IMR-90 (cell line): ENCODE results near the gene CYP11A1. TPM values are rescaled to one million over a fixed set of nuclear protein-coding genes. Genes with fewer than 3 reads are reported as not detected.
A peak's percentile ranks its signal among the peaks of the same experiment; 100 is the strongest.

Experiments
- ATAC-seq: fragments of 200-7000 bp; cut with Tn5 transposase; 2 replicates; pipeline ENCODE4 v1.9.1; 2020; ENCODE audit warnings: low read depth, mild to moderate bottlenecking, moderate library complexity
- BruUV-seq: library from RNA; stranded (reverse); fragments of 400-500 nt; replicated peaks from 2 replicates; lab custom pipeline; 2021; lab: Mats Ljungman, UMichigan
- CTCF ChIA-PET: fragments of 300-600 bp; formaldehyde crosslinking; extraction: SDS; loops from one replicate; lab custom pipeline; 2021; ENCODE audit warnings: antibody characterized with exemption; lab: Yijun Ruan, JAX
- POLR2A ChIA-PET: fragments of 300-600 bp; sonication (Branson Sonifier 250); formaldehyde crosslinking; loops from one replicate; lab custom pipeline; 2022; ENCODE audit warnings: antibody characterized with exemption; ENCODE audit not compliant: unreplicated experiment; lab: Charles Lee
- DNase-seq: peaks from one replicate; pipeline ENCODE4 v3.0.0; 2013
- H2AFZ ChIP-seq: replicated peaks from 2 replicates; pipeline ENCODE3; 2013; ENCODE audit warnings: low read length, mild to moderate bottlenecking; ENCODE audit not compliant: poor library complexity
- H2AK5ac ChIP-seq: 2 replicates; pipeline ENCODE4 v1.6.1; 2013; ENCODE audit warnings: low read depth, low read length, inconsistent platforms
- H2AK9ac ChIP-seq: replicated peaks from 2 replicates; pipeline ENCODE3; 2013; ENCODE audit warnings: mild to moderate bottlenecking, low read depth, low read length, moderate library complexity; ENCODE audit not compliant: poor library complexity
- H2BK120ac ChIP-seq: 2 replicates; pipeline ENCODE4 v1.6.1; 2013; ENCODE audit warnings: low read depth, low read length, inconsistent platforms
- H2BK15ac ChIP-seq: 3 replicates; pipeline ENCODE4 v1.6.1; 2013; ENCODE audit warnings: low read depth, low read length, inconsistent platforms
- H2BK20ac ChIP-seq: 2 replicates; pipeline ENCODE4 v1.6.1; 2013; ENCODE audit warnings: low read depth, mild to moderate bottlenecking, inconsistent platforms, low read length, moderate library complexity
- H2BK5ac ChIP-seq: 2 replicates; pipeline ENCODE4 v1.6.1; 2013; ENCODE audit warnings: mild to moderate bottlenecking, low read depth, low read length, inconsistent platforms; ENCODE audit not compliant: poor library complexity, severe bottlenecking
- H3K14ac ChIP-seq: replicated peaks from 2 replicates; pipeline ENCODE4 v1.6.1; 2013; ENCODE audit warnings: low read depth, low read length, inconsistent platforms
- H3K18ac ChIP-seq: 2 replicates; pipeline ENCODE4 v1.6.1; 2013; ENCODE audit warnings: low read depth, low read length, control low read depth
- H3K23ac ChIP-seq: 2 replicates; pipeline ENCODE4 v1.6.1; 2013; ENCODE audit warnings: low read depth, low read length, inconsistent platforms
- H3K27ac ChIP-seq: 2 replicates; pipeline ENCODE4 v1.5.1; 2013; ENCODE audit warnings: mild to moderate bottlenecking, control low read depth, low read length; ENCODE audit not compliant: insufficient read depth
- H3K27me3 ChIP-seq: 2 replicates; pipeline ENCODE4 v1.6.1; 2013; ENCODE audit warnings: low read length; ENCODE audit not compliant: control insufficient read depth, insufficient read depth
- H3K36me3 ChIP-seq: 2 replicates; pipeline ENCODE4 v1.6.1; 2013; ENCODE audit warnings: low read length, mixed read lengths; ENCODE audit not compliant: control insufficient read depth, insufficient read depth
- H3K4ac ChIP-seq: 2 replicates; pipeline ENCODE4 v1.6.1; 2013; ENCODE audit warnings: low read depth, low read length, inconsistent platforms
- H3K4me1 ChIP-seq: 2 replicates; pipeline ENCODE4 v1.6.1; 2013; ENCODE audit warnings: low read length, mixed read lengths; ENCODE audit not compliant: control insufficient read depth, insufficient read depth
- H3K4me2 ChIP-seq: 2 replicates; pipeline ENCODE4 v1.6.1; 2013; ENCODE audit warnings: low read depth, mild to moderate bottlenecking, control low read depth, low read length, moderate library complexity
- H3K4me3 ChIP-seq: 2 replicates; pipeline ENCODE4 v1.5.1; 2013; ENCODE audit warnings: low read depth, mild to moderate bottlenecking, control low read depth, low read length, moderate library complexity; ENCODE audit not compliant: insufficient read depth
- H3K56ac ChIP-seq: 2 replicates; pipeline ENCODE4 v1.6.1; 2013; ENCODE audit warnings: low read length, inconsistent platforms; ENCODE audit not compliant: insufficient read depth; ENCODE audit errors: extremely low read depth
- H3K79me1 ChIP-seq, 2 experiments: 2 replicates each; pipeline ENCODE4 v1.6.1; 2013; ENCODE audit warnings: low read length in 2 of 2, inconsistent platforms in 1 of 2, low read depth in 1 of 2
- H3K9ac ChIP-seq: 2 replicates; pipeline ENCODE4 v1.6.1; 2013; ENCODE audit warnings: low read depth, low read length, control low read depth
- H3K9me1 ChIP-seq: 2 replicates; pipeline ENCODE4 v1.6.1; 2013; ENCODE audit warnings: low read length, inconsistent platforms; ENCODE audit not compliant: insufficient read depth
- H3K9me3 ChIP-seq: 2 replicates; pipeline ENCODE4 v1.6.1; 2013; ENCODE audit warnings: low read length; ENCODE audit not compliant: control insufficient read depth, insufficient read depth
- H4K20me1 ChIP-seq: 2 replicates; pipeline ENCODE4 v1.6.1; 2013; ENCODE audit warnings: low read length, inconsistent platforms; ENCODE audit not compliant: insufficient read depth
- H4K5ac ChIP-seq: 2 replicates; pipeline ENCODE4 v1.6.1; 2013; ENCODE audit warnings: mild to moderate bottlenecking, low read depth, low read length, control low read depth
- H4K8ac ChIP-seq, 2 experiments: 2 replicates each; pipeline ENCODE4 v1.6.1; 2013; ENCODE audit warnings: low read depth in 2 of 2, low read length in 2 of 2, control low read depth in 1 of 2, inconsistent platforms in 1 of 2
- H4K91ac ChIP-seq: 2 replicates; pipeline ENCODE4 v1.6.1; 2013; ENCODE audit warnings: low read depth, low read length, inconsistent platforms; ENCODE audit not compliant: insufficient read depth
- CEBPB ChIP-seq: IDR thresholded peaks from 2 replicates; pipeline ENCODE4 v1.6.1; 2012; ENCODE audit warnings: low read depth, low read length, improper control_type of control experiment
- CTCF ChIP-seq: conservative IDR thresholded peaks from 2 replicates; pipeline ENCODE4 v1.5.1; 2012; ENCODE audit warnings: mild to moderate bottlenecking, low read depth, low read length, improper control_type of control experiment
- ELK1 ChIP-seq: fragments of 150-350 bp; IDR thresholded peaks from 2 replicates; pipeline ENCODE4 v1.6.1; 2016; ENCODE audit warnings: low read depth, mild to moderate bottlenecking, low read length, moderate library complexity, borderline replicate concordance
- FOS ChIP-seq: fragments of 150-350 bp; IDR thresholded peaks from 2 replicates; pipeline ENCODE4 v1.6.1; 2016; ENCODE audit warnings: low read depth, low read length
- MAZ ChIP-seq: IDR thresholded peaks from 2 replicates; pipeline ENCODE4 v1.6.1; 2012; ENCODE audit warnings: low read depth, mild to moderate bottlenecking, low read length, improper control_type of control experiment, moderate library complexity, borderline replicate concordance
- MXI1 ChIP-seq: IDR thresholded peaks from 2 replicates; pipeline ENCODE4 v1.6.1; 2012; ENCODE audit warnings: low read depth, mild to moderate bottlenecking, low read length, moderate library complexity, borderline replicate concordance
- NFE2L2 ChIP-seq: fragments of 150-350 bp; IDR thresholded peaks from 2 replicates; pipeline ENCODE4 v1.6.1; 2016; ENCODE audit warnings: low read depth, mild to moderate bottlenecking, low read length
- POLR2A ChIP-seq: IDR thresholded peaks from 2 replicates; pipeline ENCODE4 v1.6.1; 2012; ENCODE audit warnings: mild to moderate bottlenecking, low read depth, low read length
- RAD21 ChIP-seq: IDR thresholded peaks from 2 replicates; pipeline ENCODE4 v1.6.1; 2012; ENCODE audit warnings: low read length, improper control_type of control experiment
- RCOR1 ChIP-seq: IDR thresholded peaks from 2 replicates; pipeline ENCODE4 v1.6.1; 2012; ENCODE audit warnings: mild to moderate bottlenecking, low read length, improper control_type of control experiment; ENCODE audit not compliant: insufficient replicate concordance
- SMC3 ChIP-seq: fragments of 150-350 bp; IDR thresholded peaks from 2 replicates; pipeline ENCODE4 v1.6.1; 2016; ENCODE audit warnings: low read depth, mild to moderate bottlenecking, antibody characterized with exemption, low read length, moderate library complexity
- USF2 ChIP-seq: fragments of 150-350 bp; IDR thresholded peaks from 2 replicates; pipeline ENCODE4 v1.6.1; 2017; ENCODE audit warnings: mild to moderate bottlenecking, antibody characterized with exemption, low read length, low read depth
- WGBS, 2 experiments: methylation state at CpG; one replicate each; pipeline versions ENCODE4 v1.1.5 to v1.1.7; 2013; ENCODE audit warnings: missing lambda C conversion rate in 2 of 2; ENCODE audit not compliant: insufficient read length in 1 of 2; ENCODE audit errors: extremely low coverage in 2 of 2; 5-methylcytosine and 5-hydroxymethylcytosine counted together
- dilution Hi-C: fragments of 300-500 bp; cut with HindIII; formaldehyde crosslinking; loops from one replicate; pipeline ENCODE4 v1.14.3; 2018; ENCODE audit warnings: low sequenced_read_pairs; ENCODE audit not compliant: unreplicated experiment
- in situ Hi-C: fragments of 300-500 bp; cut with MboI; formaldehyde crosslinking; loops from 3 replicates; pipeline ENCODE4 v1.14.3; 2019; ENCODE audit warnings: low sequenced_read_pairs, inconsistent platforms, mixed read lengths
- intact Hi-C: fragments of 100-400 bp; cut with micrococcal nuclease; formaldehyde crosslinking; loops from 2 replicates; pipeline ENCODE4 v1.10.0; 2022
- polyA plus RNA-seq, 3 experiments: library from polyadenylated mRNA; depleted of rRNA; stranded (reverse); fragments of >200 nt; gene quantifications; 2 replicates each; pipeline ENCODE4 v1.2.3, GENCODE V29; 2012; ENCODE audit warnings: low replicate concordance in 1 of 3
- total RNA-seq: library from RNA; depleted of rRNA; stranded (reverse); fragments of >200 nt; gene quantifications from 2 replicates; pipeline ENCODE4 v1.2.3, GENCODE V29; 2012

The CYP11A1 gene
- total and polyA plus RNA-seq, 2 of the 4 experiments (the other 2 are of a cell fraction): 0.18 to 0.50 TPM

- H2AK5ac ChIP-seq: peak overlapping the region; percentile 33; the same call in 1 of the 2 replicates
- no peaks in the 10 kb centered on the region for H3K79me1 ChIP-seq
- peak overlapping the region; percentile 70; the same call in 1 of the 3 replicates for H2BK15ac ChIP-seq
- no peak overlapping the region for H3K18ac ChIP-seq
- H3K9ac ChIP-seq: peak overlapping the region; percentile 30
- peak overlapping the region; percentile 21 for H4K5ac ChIP-seq
- H3K23ac ChIP-seq: 0 out of 2 replicates have a peak overlapping the region, but pooled peaks have one; percentile 42
- peak overlapping the region; percentile 70 for H3K4me2 ChIP-seq
- TF ChIP-seq USF2 (no peak), RAD21 (no peak), POLR2A (no peak), MAZ (no peak), MXI1 (no peak), ELK1 (no peak), SMC3 (no peak), CEBPB (no peak), FOS (no peak), CTCF (no peak), NFE2L2 (no peak), RCOR1 (no peak)
- in situ Hi-C loops: no loop called here
- peak overlapping the region; percentile 14; the same call in 1 of the 2 replicates for H3K14ac ChIP-seq
- H2BK20ac ChIP-seq: no peak overlapping the region
- H3K9me1 ChIP-seq: no peaks in the 10 kb centered on the region
- no peaks in the 10 kb centered on the region for H3K36me3 ChIP-seq
- H3K9me3 ChIP-seq: no peaks in the 10 kb centered on the region
- peaks cover 32% of the 10 kb centered on the region for H3K27me3 ChIP-seq
- H3K4ac ChIP-seq: peak overlapping the region; percentile 38; the same call in 1 of the 2 replicates
- intact Hi-C loops: no loop called here
- BruUV-seq: no TSS peak
- POLR2A ChIA-PET: no interaction called here
- H2AFZ ChIP-seq: peak overlapping the region; percentile 94
- H2BK5ac ChIP-seq: no peak overlapping the region
- ATAC-seq (no peak), DNase-seq (peak; percentile 37)
- H3K27ac ChIP-seq: no peak overlapping the region
- H2BK120ac ChIP-seq: no peak overlapping the region
- WGBS, 2 experiments: 100% methylated on average over 1 of the region's 12 CpGs; no CpG with 5 or more reads in 1 of the 2 experiments
- peak overlapping the region; percentile 80 to 87; a peak in 3 of 4 replicates for H4K8ac ChIP-seq
- no peak overlapping the region for H2AK9ac ChIP-seq
- H3K4me3 ChIP-seq: peak overlapping the region; percentile 33; the same call in 1 of the 2 replicates
- no peak overlapping the region for H3K56ac ChIP-seq
- CTCF ChIA-PET: no interaction called here
- H3K4me1 ChIP-seq: peaks cover 3% of the 10 kb centered on the region; the same call in 1 of the 2 replicates
- no peak overlapping the region for H4K91ac ChIP-seq
- H4K20me1 ChIP-seq: no peaks in the 10 kb centered on the region
- dilution Hi-C loops: no loop called here
Measured at GRCh38 chr15:74364936-74365597, 2.4 kb downstream of the CYP11A1 start.
